Thyroid gland (tissue), 4 donors: ENCODE results near the gene SLC6A16.

Experiments used
- POLR2A ChIP-seq, 2 donors: fragments of 450-650 bp; IDR thresholded peaks; one replicate each; pipeline ENCODE4 v1.6.1; 2017; ENCODE audit warnings: antibody characterized with exemption in 2 of 2, mild to moderate bottlenecking in 2 of 2, moderate library complexity in 1 of 2
- TF ChIP-seq, protein P1 (sequence below), 6 experiments: fragments of 200-600 bp in 3 of 6; fragments of 450-650 bp in 3 of 6; sonication (generic) in 3 of 6; IDR thresholded peaks; one replicate each; pipeline ENCODE4 v1.5.1; 2016 to 2019; ENCODE audit warnings: antibody characterized with exemption in 6 of 6, mild to moderate bottlenecking in 2 of 6, inconsistent platforms in 1 of 6, moderate library complexity in 1 of 6

DNA sequence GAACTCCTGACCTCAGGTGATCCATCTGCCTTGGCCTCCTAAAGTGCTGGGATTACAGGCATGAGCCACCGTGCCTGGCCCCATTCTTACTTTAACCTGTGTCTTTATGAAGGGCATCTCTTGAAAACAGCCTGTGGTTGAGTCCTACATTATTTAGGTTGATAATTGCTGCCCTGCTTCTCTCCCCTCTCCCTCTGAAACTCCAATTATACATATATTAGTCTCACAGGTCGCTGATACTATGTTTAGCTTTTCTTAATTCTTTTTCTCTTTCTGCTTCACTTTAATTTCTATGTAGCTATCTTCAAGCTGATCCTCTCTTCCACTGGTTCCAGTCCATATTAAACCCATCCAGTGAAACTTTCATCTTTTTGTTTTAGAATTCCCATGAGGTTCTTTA lies 75.1 kb downstream of the SLC6A16 start:
- TF ChIP-seq, protein P1, sequence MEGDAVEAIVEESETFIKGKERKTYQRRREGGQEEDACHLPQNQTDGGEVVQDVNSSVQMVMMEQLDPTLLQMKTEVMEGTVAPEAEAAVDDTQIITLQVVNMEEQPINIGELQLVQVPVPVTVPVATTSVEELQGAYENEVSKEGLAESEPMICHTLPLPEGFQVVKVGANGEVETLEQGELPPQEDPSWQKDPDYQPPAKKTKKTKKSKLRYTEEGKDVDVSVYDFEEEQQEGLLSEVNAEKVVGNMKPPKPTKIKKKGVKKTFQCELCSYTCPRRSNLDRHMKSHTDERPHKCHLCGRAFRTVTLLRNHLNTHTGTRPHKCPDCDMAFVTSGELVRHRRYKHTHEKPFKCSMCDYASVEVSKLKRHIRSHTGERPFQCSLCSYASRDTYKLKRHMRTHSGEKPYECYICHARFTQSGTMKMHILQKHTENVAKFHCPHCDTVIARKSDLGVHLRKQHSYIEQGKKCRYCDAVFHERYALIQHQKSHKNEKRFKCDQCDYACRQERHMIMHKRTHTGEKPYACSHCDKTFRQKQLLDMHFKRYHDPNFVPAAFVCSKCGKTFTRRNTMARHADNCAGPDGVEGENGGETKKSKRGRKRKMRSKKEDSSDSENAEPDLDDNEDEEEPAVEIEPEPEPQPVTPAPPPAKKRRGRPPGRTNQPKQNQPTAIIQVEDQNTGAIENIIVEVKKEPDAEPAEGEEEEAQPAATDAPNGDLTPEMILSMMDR (IDR thresholded peaks at IDR 0.05) = no peak
- TF ChIP-seq POLR2A (IDR thresholded peaks at IDR 0.05) = no peak
